ENCODE results near the gene SUCLG2. TPM values are rescaled to one million over a fixed set of nuclear protein-coding genes. Genes with fewer than 3 reads are reported as not detected.

The SUCLG2 gene
- total and polyA plus RNA-seq, 9 of the 15 experiments (the other 6 are each of a cell fraction or from before 2014, with no cell fraction given), result 10.1 to 41.4 (median 29.0) TPM

- DNase-seq (ENCODE audit: extremely low read depth in 1 of 4, low spot score in 3 of 4) (no peak), ATAC-seq (no peak), FAIRE-seq (no peak)
- Histone ChIP-seq H3K36me3 (ENCODE audit: control insufficient read depth, insufficient read depth, low read length) (no peaks in the 10 kb centered on the region), H3K4me1 (replicated peaks in 1 of 2; ENCODE audit: control insufficient read depth in 2 of 2, insufficient read depth in 2 of 2, low read length in 2 of 2) (no peaks in the 10 kb centered on the region), H3K4me2 (ENCODE audit: insufficient read depth, low read length) (no peak overlapping the region), H3K27ac (ENCODE audit: extremely low read depth, low read depth, low read length) (no peak overlapping the region), H3K9me1 (ENCODE audit: control insufficient read depth, insufficient read depth, low read length) (no peaks in the 10 kb centered on the region), H4K20me1 (replicated peaks; ENCODE audit: control insufficient read depth, insufficient read depth, low read length) (no peaks in the 10 kb centered on the region), H3K27me3 (ENCODE audit: control insufficient read depth in 2 of 2, insufficient read depth in 2 of 2, low read length in 2 of 2) (no peaks in the 10 kb centered on the region), H3K79me2 (ENCODE audit: control insufficient read depth, insufficient read depth, low read length) (no peaks in the 10 kb centered on the region), H2AFZ (ENCODE audit: low read depth, low read length) (no peak overlapping the region), H3K9ac (ENCODE audit: insufficient read depth in 1 of 2, low read depth in 2 of 2, low read length in 2 of 2) (no peak overlapping the region), H3K9me3 (replicated peaks; ENCODE audit: control insufficient read depth, insufficient read depth, low read depth, low read length) (no peaks in the 10 kb centered on the region), H3K4me3 (no peak overlapping the region)
- no TSS peak for BruUV-seq (replicated peaks)
- ChIA-PET POLR2A (no interaction called here), CTCF (ENCODE audit: low intra/inter-chr PET ratio) (no interaction called here)
- intact Hi-C loops (cut with micrococcal nuclease) (no loop called here), in situ Hi-C loops (cut with MboI) (no loop called here)
- 91% methylated on average over 3 of the region's 3 CpGs for WGBS (ENCODE audit: insufficient coverage, low coverage, missing lambda C conversion rate)
- TF ChIP-seq MTA2 (IDR thresholded peaks at IDR 0.05; ENCODE audit: low read depth) (no peak), ZNF707 (CRISPR knock-in tag; conservative IDR thresholded peaks at IDR 0.05) (no peak), ZBTB9 (CRISPR knock-in tag; IDR thresholded peaks at IDR 0.05) (no peak), COPS2 (conservative IDR thresholded peaks at IDR 0.05) (no peak), CCNT2 (IDR thresholded peaks at IDR 0.05; ENCODE audit: borderline replicate concordance, extremely low read depth, insufficient read length, low read depth, low read length) (no peak), NKRF (IDR thresholded peaks at IDR 0.05; ENCODE audit: borderline replicate concordance) (no peak), PRPF4 (IDR thresholded peaks at IDR 0.05; ENCODE audit: insufficient read depth, low read depth, low read length, poor library complexity, severe bottlenecking) (no peak), ZNF561 (CRISPR knock-in tag; conservative IDR thresholded peaks at IDR 0.05) (no peak), HDAC2 (IDR thresholded peaks at IDR 0.05) (no peak), HMG20B (CRISPR knock-in tag; IDR thresholded peaks at IDR 0.05) (no peak), ZNF57 (CRISPR knock-in tag; IDR thresholded peaks at IDR 0.05) (no peak), ZNF655 (CRISPR knock-in tag; IDR thresholded peaks at IDR 0.05) (no peak), ZNF75A (CRISPR knock-in tag; IDR thresholded peaks at IDR 0.05) (no peak), BDP1 (IDR thresholded peaks at IDR 0.05; ENCODE audit: insufficient read depth, insufficient read length) (no peak)
Observed at GRCh38 chr3:67453628-67454027, 200.8 kb downstream of the SUCLG2 start.

Data from K562 (cell line).